ENCODE results near the gene PLA2G5.

DNA sequence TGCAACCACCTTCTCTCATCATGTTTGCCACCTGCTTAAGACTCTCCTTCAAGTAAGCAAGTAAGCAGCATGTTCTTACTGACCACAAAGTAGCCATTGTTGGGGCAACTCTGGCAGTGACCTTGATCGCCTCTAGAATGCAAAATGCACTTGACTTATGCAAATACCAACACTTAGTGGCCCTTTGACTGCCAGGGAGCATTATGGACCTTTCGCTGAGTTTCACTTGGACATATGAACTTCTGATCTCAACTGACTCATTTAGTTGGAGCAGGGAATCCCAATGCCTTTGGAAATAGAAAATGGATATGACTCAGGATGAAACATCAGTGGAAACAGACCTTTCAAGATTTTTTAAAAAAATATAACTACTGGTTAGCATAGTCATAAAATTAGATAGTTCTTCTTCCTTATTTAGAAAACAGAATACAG is 6.1 kb upstream of the PLA2G5 start:
- TF ChIP-seq, protein P1, sequence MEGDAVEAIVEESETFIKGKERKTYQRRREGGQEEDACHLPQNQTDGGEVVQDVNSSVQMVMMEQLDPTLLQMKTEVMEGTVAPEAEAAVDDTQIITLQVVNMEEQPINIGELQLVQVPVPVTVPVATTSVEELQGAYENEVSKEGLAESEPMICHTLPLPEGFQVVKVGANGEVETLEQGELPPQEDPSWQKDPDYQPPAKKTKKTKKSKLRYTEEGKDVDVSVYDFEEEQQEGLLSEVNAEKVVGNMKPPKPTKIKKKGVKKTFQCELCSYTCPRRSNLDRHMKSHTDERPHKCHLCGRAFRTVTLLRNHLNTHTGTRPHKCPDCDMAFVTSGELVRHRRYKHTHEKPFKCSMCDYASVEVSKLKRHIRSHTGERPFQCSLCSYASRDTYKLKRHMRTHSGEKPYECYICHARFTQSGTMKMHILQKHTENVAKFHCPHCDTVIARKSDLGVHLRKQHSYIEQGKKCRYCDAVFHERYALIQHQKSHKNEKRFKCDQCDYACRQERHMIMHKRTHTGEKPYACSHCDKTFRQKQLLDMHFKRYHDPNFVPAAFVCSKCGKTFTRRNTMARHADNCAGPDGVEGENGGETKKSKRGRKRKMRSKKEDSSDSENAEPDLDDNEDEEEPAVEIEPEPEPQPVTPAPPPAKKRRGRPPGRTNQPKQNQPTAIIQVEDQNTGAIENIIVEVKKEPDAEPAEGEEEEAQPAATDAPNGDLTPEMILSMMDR (IDR thresholded peaks at IDR 0.05) = no peak
- no peak for TF ChIP-seq POLR2A (IDR thresholded peaks at IDR 0.05)
